Ectodermal cell (in vitro differentiated cells): ENCODE results near the gene RABGAP1L.
"Not testable (repeated sequence)": the region's sequence is repeated elsewhere in the genome, so short reads cannot be mapped to it uniquely, and the experiment has no call there.

Source experiments
- H3K27ac ChIP-seq: 2 replicates; pipeline ENCODE4 v1.7.0; 2013; ENCODE audit warnings: mild to moderate bottlenecking, low read depth, low read length; ENCODE audit not compliant: insufficient read depth, poor library complexity, severe bottlenecking
- H3K27me3 ChIP-seq: 2 replicates; pipeline ENCODE4 v1.7.0; 2013; ENCODE audit warnings: mild to moderate bottlenecking, low read length; ENCODE audit not compliant: insufficient read depth, control insufficient read depth, poor library complexity, severe bottlenecking
- H3K36me3 ChIP-seq: one replicate; pipeline ENCODE4 v1.7.0; 2013; ENCODE audit warnings: low read length; ENCODE audit not compliant: control insufficient read depth, insufficient read depth
- H3K4me1 ChIP-seq: one replicate; pipeline ENCODE4 v1.7.0; 2013; ENCODE audit warnings: low read length; ENCODE audit not compliant: control insufficient read depth, insufficient read depth
- H3K4me3 ChIP-seq: 2 replicates; pipeline ENCODE4 v1.7.0; 2013; ENCODE audit warnings: low read depth, low read length, control low read depth; ENCODE audit not compliant: insufficient read depth
- H3K9me3 ChIP-seq: 2 replicates; pipeline ENCODE4 v1.7.0; 2013; ENCODE audit warnings: mild to moderate bottlenecking, low read length, moderate library complexity; ENCODE audit not compliant: control insufficient read depth
- WGBS, 2 experiments: methylation state at CpG; one replicate each; pipeline ENCODE4 v1.1.7; 2013; ENCODE audit warnings: missing lambda C conversion rate in 2 of 2; 5-methylcytosine and 5-hydroxymethylcytosine counted together

The RABGAP1L gene

GRCh38 chr1:174848593-174849560, 689.6 kb downstream of the RABGAP1L start:
- 65 to 68% methylated on average over 10 to 11 of the region's 36 CpGs for WGBS, 2 experiments
- not testable (repeated sequence) for H3K36me3 ChIP-seq, H3K27ac ChIP-seq, H3K4me1 ChIP-seq, H3K4me3 ChIP-seq, H3K27me3 ChIP-seq, H3K9me3 ChIP-seq

GRCh38 chr1:174850726-174851125, 691.4 kb downstream of the RABGAP1L start:
- Histone ChIP-seq H3K9me3 (no peaks in the 10 kb centered on the region), H3K36me3 (no peaks in the 10 kb centered on the region), H3K4me3 (no peak overlapping the region), H3K27me3 (no peaks in the 10 kb centered on the region), H3K4me1 (no peaks in the 10 kb centered on the region), H3K27ac (no peak overlapping the region)
- WGBS, 2 experiments, result 100% methylated on average over 1 of the region's 1 CpG

- H3K27me3 ChIP-seq, result no peaks in the 10 kb centered on the region
- WGBS, 2 experiments, result 94 to 100% methylated on average over 1 of the region's 1 CpG
- no peak overlapping the region for H3K4me3 ChIP-seq
- no peaks in the 10 kb centered on the region for H3K36me3 ChIP-seq
- no peak overlapping the region for H3K27ac ChIP-seq
- H3K9me3 ChIP-seq, result no peaks in the 10 kb centered on the region
- H3K4me1 ChIP-seq, result no peaks in the 10 kb centered on the region
These were observed 699.0 kb downstream of the RABGAP1L start for GRCh38 chr1:174858301-174858700.

- Histone ChIP-seq H3K4me3 (no peak overlapping the region), H3K36me3 (no peaks in the 10 kb centered on the region), H3K9me3 (no peaks in the 10 kb centered on the region), H3K4me1 (peaks cover 6% of the 10 kb centered on the region), H3K27ac (no peak overlapping the region), H3K27me3 (no peaks in the 10 kb centered on the region)
- WGBS, 2 experiments, result 100% methylated on average over 1 of the region's 1 CpG
These were observed 711.0 kb downstream of the RABGAP1L start for GRCh38 chr1:174870319-174870718.

GRCh38 chr1:174871886-174872285, 712.6 kb downstream of the RABGAP1L start:
- Histone ChIP-seq H3K27me3 (no peaks in the 10 kb centered on the region), H3K27ac (no peak overlapping the region), H3K36me3 (no peaks in the 10 kb centered on the region), H3K4me3 (no peak overlapping the region), H3K4me1 (peaks cover 16% of the 10 kb centered on the region), H3K9me3 (no peaks in the 10 kb centered on the region)
- WGBS, 2 experiments, result 21 to 25% methylated on average over 2 of the region's 2 CpGs

- Histone ChIP-seq H3K27me3 (no peaks in the 10 kb centered on the region), H3K27ac (no peak overlapping the region), H3K4me3 (no peak overlapping the region), H3K36me3 (no peaks in the 10 kb centered on the region), H3K9me3 (no peaks in the 10 kb centered on the region), H3K4me1 (peaks cover 21% of the 10 kb centered on the region)
- WGBS, 2 experiments, result 61 to 72% methylated on average over 2 of the region's 2 CpGs
These were observed 713.3 kb downstream of the RABGAP1L start for GRCh38 chr1:174872615-174873058.

GRCh38 chr1:174874331-174875053, 715.2 kb downstream of the RABGAP1L start:
- WGBS, 2 experiments, result 3 to 4% methylated on average over 11 of the region's 11 CpGs
- no peak overlapping the region for H3K27ac ChIP-seq
- H3K4me1 ChIP-seq, result peaks cover 21% of the 10 kb centered on the region
- H3K4me3 ChIP-seq, result no peak overlapping the region
- H3K27me3 ChIP-seq, result no peaks in the 10 kb centered on the region
- no peaks in the 10 kb centered on the region for H3K36me3 ChIP-seq
- no peaks in the 10 kb centered on the region for H3K9me3 ChIP-seq

GRCh38 chr1:174875306-174875705, 716.0 kb downstream of the RABGAP1L start:
- H3K9me3 ChIP-seq, result no peaks in the 10 kb centered on the region
- H3K27ac ChIP-seq, result no peak overlapping the region
- H3K27me3 ChIP-seq, result no peaks in the 10 kb centered on the region
- H3K36me3 ChIP-seq, result no peaks in the 10 kb centered on the region
- peaks cover 21% of the 10 kb centered on the region for H3K4me1 ChIP-seq
- H3K4me3 ChIP-seq, result peak overlapping the region; percentile 11
- 1% methylated on average over 4 of the region's 4 CpGs for WGBS, 2 experiments

- no peaks in the 10 kb centered on the region for H3K27me3 ChIP-seq
- H3K9me3 ChIP-seq, result no peaks in the 10 kb centered on the region
- no peaks in the 10 kb centered on the region for H3K36me3 ChIP-seq
- no peak overlapping the region for H3K27ac ChIP-seq
- no peak overlapping the region for H3K4me3 ChIP-seq
- 65 to 67% methylated on average over 4 of the region's 4 CpGs for WGBS, 2 experiments
- H3K4me1 ChIP-seq, result peaks cover 21% of the 10 kb centered on the region
These were observed 717.9 kb downstream of the RABGAP1L start for GRCh38 chr1:174877208-174877673.

GRCh38 chr1:174880171-174880570, 720.9 kb downstream of the RABGAP1L start:
- Histone ChIP-seq H3K9me3 (no peaks in the 10 kb centered on the region), H3K4me3 (no peak overlapping the region), H3K36me3 (no peaks in the 10 kb centered on the region), H3K27me3 (no peaks in the 10 kb centered on the region), H3K27ac (no peak overlapping the region), H3K4me1 (peaks cover 25% of the 10 kb centered on the region)
- WGBS, 2 experiments, result 83 to 91% methylated on average over 2 of the region's 3 CpGs
